Muscle layer of duodenum (tissue), 2 donors: ENCODE results near the gene MACROH2A2.

Source experiments
- H3K27ac ChIP-seq: one replicate; pipeline ENCODE4 v1.7.0; 2013; ENCODE audit warnings: mild to moderate bottlenecking, low read length
- H3K27me3 ChIP-seq: one replicate; pipeline ENCODE4 v1.7.0; 2013; ENCODE audit warnings: low read depth, mild to moderate bottlenecking, control low read depth, low read length
- H3K36me3 ChIP-seq, 2 donors: one replicate each; pipeline ENCODE4 v1.7.0; 2013; ENCODE audit warnings: low read length in 2 of 2, control low read depth in 1 of 2, mild to moderate bottlenecking in 1 of 2; ENCODE audit not compliant: insufficient read depth in 2 of 2, control insufficient read depth in 1 of 2
- H3K4me1 ChIP-seq, 2 donors: one replicate each; pipeline ENCODE4 v1.7.0; 2013; ENCODE audit warnings: low read length in 2 of 2, mild to moderate bottlenecking in 2 of 2, control low read depth in 1 of 2, moderate library complexity in 1 of 2; ENCODE audit not compliant: insufficient read depth in 2 of 2, control insufficient read depth in 1 of 2
- H3K4me3 ChIP-seq, 2 donors: one replicate each; pipeline ENCODE4 v1.7.0; 2013; ENCODE audit warnings: low read length in 2 of 2, low read depth in 1 of 2, mild to moderate bottlenecking in 1 of 2
- H3K9me3 ChIP-seq, 2 donors: one replicate each; pipeline ENCODE4 v1.7.0; 2013; ENCODE audit warnings: low read length in 2 of 2, control low read depth in 1 of 2, mild to moderate bottlenecking in 1 of 2; ENCODE audit not compliant: control insufficient read depth in 1 of 2
- donor health status: healthy.

The MACROH2A2 gene

DNA sequence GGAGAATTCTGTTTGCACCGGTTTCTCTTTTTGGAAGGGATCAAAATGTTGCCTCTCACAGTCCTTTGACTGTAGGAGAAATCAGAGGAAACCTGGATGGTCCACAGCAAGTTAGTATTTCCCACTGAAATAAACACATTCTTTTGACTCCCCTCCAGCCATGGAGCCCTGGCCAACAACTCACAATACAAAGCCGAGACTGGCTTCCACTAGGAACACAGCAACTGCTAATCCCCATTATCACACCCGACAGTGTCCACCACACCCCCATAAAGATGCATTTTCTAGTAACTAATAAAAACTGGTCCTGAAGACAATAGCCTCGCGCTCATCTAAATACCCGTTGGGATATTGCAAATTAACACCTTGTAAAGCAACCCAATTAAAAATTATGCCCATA lies 798 bp upstream of the MACROH2A2 start:
- Histone ChIP-seq H3K27ac (no peak overlapping the region), H3K9me3 (no peaks in the 10 kb centered on the region), H3K4me1 (peaks cover 0 to 12% of the 10 kb centered on the region in 2 donors), H3K27me3 (no peaks in the 10 kb centered on the region), H3K4me3 (peak overlapping the region; percentile 67 to 97), H3K36me3 (no peaks in the 10 kb centered on the region)

DNA sequence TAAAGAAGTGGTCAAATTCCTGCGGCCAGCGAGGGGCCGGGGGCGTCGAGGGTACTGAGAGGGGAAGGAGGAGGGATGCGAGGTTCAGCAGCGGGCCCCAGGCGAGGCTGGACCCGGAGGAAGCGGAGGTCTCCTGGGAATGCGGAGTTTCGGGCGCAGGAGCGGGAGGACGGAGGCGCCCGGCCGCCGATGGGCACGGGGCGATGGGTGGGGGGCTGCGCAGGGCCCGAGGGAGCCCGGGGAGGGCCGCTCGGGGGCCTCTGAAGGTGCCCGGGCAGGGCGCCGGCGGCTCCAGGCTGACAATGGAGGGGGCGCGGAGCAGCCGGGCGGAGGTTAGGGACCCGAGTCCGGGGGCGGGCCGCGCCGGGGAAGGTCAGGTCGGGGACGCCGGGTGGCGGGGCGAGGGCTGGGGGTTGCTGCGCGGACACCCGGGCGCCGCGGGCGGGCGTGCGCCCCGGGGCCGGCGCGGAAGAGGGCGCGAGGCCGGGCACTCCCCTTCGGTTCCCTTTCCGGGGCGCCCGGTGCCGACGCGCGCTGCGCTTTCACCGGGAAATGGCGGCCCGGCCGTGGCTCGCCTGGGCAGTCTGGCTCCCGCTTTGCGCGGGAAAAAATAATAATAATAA lies 683 bp downstream of the MACROH2A2 start:
- Histone ChIP-seq H3K27me3 (no peaks in the 10 kb centered on the region), H3K9me3 (no peaks in the 10 kb centered on the region), H3K4me3 (peak overlapping the region; percentile 67 to 97), H3K27ac (no peak overlapping the region), H3K4me1 (peaks cover 0 to 12% of the 10 kb centered on the region in 2 donors), H3K36me3 (no peaks in the 10 kb centered on the region)

DNA sequence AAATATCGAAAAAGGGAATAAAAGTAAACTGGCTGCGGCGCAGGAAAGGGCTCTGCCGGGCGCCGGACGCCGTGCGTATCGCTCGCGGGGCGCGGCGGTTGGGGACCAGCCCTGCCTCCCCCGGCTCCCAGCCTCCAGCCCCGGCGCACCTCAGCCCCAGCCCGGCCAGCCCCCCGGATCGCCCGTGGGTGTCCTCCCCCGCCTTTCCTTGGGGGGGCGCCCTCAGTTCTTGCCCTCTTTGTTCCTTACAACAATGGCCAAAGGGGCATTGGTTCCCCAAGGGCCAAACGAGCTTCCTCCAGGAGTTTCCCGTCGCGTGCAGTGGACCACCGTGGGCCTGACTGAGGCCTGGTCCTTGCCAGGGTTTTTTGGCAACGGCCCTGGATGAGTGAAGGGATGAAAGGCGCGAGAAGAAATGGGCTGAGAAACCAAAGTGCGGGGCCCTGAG lies 1.2 kb downstream of the MACROH2A2 start:
- H3K27me3 ChIP-seq = no peaks in the 10 kb centered on the region
- H3K27ac ChIP-seq = no peak overlapping the region
- H3K4me1 ChIP-seq = peaks cover 0 to 12% of the 10 kb centered on the region in 2 donors
- no peaks in the 10 kb centered on the region for H3K9me3 ChIP-seq
- H3K4me3 ChIP-seq = peak overlapping the region; percentile 38 to 97
- H3K36me3 ChIP-seq = no peaks in the 10 kb centered on the region

DNA sequence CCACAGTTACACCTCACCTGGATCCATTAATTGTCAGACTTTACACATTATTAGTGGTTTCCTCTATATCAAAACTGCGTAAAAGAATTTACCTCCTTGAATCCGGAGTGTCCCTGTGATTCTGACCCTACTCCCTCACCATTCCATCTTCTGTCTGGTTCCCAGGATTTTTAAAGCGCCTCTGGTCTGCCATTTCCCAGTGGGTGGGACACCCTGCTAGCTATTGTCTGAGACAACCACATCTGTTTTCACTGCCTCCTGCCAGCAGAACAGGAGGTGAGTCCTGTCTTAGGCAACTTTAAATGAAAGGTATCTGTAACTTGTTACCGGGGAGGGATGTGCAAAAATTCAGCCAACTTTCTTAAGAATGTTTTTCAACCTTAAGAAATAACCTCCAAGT lies 2.3 kb downstream of the MACROH2A2 start:
- Histone ChIP-seq H3K4me3 (no peak overlapping the region), H3K36me3 (no peaks in the 10 kb centered on the region), H3K27ac (no peak overlapping the region), H3K9me3 (no peaks in the 10 kb centered on the region), H3K4me1 (peaks cover 0 to 12% of the 10 kb centered on the region in 2 donors), H3K27me3 (no peaks in the 10 kb centered on the region)

DNA sequence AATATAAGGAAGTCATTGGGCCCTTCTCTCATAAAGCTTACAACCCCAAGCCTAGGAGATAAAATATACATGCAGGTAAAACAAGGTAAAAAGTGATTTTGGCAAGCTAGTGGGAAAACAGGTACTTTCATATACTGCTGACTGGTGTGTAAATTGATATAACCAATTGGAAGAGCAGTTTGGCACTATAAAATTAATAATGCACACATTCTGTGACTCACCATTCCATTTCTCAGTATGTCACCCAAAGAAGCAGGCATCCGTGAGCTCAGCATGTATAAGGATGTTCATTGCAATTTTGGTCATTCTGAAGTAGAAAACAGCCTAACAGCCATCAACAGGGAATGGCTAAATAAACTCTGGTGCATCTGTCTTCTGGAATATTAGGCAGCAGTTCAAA lies 2.9 kb downstream of the MACROH2A2 start:
- Histone ChIP-seq H3K27me3 (no peaks in the 10 kb centered on the region), H3K4me3 (no peak overlapping the region), H3K4me1 (peaks cover 0 to 12% of the 10 kb centered on the region in 2 donors), H3K36me3 (no peaks in the 10 kb centered on the region), H3K9me3 (no peaks in the 10 kb centered on the region), H3K27ac (no peak overlapping the region)

DNA sequence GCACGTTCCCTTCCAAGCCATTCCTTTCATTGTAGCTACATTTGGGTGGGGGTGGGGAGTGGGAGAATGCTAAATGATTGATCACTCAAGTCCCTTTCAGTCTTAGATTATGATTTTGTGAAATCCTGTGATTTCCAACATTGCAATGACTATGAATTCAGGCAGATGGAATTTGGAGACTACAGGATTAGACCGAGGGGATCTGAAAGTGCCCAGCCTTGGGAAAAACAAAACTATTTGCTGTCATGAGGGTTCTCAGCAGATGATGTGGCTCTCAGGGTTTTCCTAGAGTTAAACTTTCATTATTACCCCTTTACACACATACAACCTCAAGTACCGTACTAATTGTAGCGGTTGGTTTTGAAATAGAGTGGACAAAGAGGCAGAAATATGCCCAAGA lies 4.7 kb downstream of the MACROH2A2 start:
- Histone ChIP-seq H3K4me1 (peaks cover 0 to 11% of the 10 kb centered on the region in 2 donors), H3K36me3 (no peaks in the 10 kb centered on the region), H3K27me3 (no peaks in the 10 kb centered on the region), H3K4me3 (no peak overlapping the region), H3K9me3 (no peaks in the 10 kb centered on the region), H3K27ac (no peak overlapping the region)

DNA sequence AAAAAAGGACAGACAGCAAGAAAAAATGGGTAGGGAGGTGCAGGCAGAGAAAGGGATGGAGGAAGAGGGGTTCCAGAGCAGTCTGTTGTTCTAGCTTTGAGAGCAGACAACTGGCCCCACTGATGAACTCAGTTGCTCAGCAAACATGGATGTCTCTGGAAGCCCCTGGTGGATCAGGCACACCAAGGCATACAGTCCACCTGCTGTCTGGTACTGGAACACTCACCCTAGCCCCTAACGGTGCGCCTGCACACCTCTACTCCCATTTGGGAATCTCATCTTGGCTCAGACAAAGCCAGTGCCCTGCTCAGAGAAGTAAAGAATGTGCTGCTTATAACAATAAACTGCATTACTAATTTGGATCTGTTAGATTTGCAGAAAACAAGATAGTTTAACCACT lies 7.7 kb downstream of the MACROH2A2 start:
- Histone ChIP-seq H3K9me3 (no peaks in the 10 kb centered on the region), H3K4me3 (no peak overlapping the region), H3K4me1 (no peaks in the 10 kb centered on the region), H3K27me3 (no peaks in the 10 kb centered on the region), H3K36me3 (no peaks in the 10 kb centered on the region), H3K27ac (no peak overlapping the region)

DNA sequence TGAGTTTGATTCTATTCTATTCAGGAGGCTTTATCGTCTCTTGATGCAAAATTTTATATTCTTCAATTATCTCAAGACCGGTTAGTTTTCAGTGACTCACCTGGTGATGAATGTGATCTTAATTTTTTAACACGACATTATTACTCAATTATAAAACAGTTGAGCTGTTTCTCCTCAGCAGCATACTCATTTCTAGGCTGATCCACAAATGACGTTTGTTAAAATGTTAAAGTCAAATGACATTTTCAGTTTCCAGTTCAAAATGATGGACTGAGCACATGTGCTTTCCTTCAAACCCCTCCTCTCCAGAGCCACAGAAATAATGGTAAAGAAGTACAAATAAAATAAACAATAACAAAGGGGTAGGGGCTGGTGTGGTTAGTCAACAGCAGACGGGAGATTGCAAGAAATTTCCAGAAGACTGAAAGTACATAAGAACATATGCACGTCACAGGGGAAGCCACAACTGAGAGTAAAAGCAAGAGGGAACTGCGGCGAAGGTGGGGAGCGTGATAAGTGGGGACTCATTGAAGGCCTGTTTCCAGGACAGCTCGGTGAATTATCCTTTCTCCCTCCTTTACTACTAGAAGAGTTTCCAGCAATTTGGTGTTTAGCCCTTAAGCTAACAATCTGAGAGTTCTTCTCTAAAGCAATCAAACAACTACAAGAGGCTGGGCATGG lies 10.9 kb downstream of the MACROH2A2 start:
- H3K9me3 ChIP-seq = no peaks in the 10 kb centered on the region
- H3K4me1 ChIP-seq = no peaks in the 10 kb centered on the region
- H3K4me3 ChIP-seq = no peak overlapping the region
- no peaks in the 10 kb centered on the region for H3K36me3 ChIP-seq
- no peaks in the 10 kb centered on the region for H3K27me3 ChIP-seq
- no peak overlapping the region for H3K27ac ChIP-seq

DNA sequence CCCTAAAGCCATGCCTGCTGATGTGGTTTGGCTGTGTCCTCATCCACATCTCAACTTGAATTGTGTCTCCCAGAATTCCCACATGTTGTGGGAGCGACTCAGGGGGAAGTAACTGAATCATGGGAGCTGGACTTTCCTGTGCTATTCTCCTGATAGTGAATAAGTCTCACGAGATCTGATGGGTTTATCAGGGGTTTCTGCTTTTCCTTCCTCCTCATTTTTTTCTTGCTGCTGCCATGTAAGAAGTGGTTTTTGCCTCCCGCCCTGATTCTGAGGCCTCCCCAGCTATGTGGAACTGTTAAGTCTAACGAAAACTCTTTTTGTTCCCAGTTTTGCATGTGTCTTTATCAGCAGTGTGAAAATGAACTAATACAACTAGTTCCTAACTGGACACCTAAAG lies 11.8 kb downstream of the MACROH2A2 start:
- H3K4me1 ChIP-seq = no peaks in the 10 kb centered on the region
- H3K4me3 ChIP-seq = no peak overlapping the region
- H3K27ac ChIP-seq = no peak overlapping the region
- no peaks in the 10 kb centered on the region for H3K9me3 ChIP-seq
- no peaks in the 10 kb centered on the region for H3K27me3 ChIP-seq
- no peaks in the 10 kb centered on the region for H3K36me3 ChIP-seq

DNA sequence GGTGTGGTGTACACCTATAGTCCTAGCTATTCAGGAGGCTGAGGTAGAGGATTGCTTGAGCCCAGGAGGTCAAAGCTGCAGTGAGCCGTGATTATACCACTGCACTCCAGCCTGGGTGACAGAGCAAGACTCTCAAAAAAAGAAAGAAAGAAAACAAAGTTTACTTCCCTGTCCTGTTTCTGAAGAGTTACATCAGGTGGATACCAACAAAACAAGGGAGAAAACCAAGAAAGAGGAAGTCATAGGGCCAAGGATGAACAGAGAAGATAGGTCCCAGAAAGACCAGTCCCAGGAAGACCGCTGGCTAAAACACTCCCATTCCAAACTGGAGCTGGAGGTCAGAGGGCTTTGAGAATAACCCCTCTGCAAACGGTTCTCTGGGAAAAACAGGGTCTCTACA lies 13.5 kb downstream of the MACROH2A2 start:
- H3K9me3 ChIP-seq = no peaks in the 10 kb centered on the region

DNA sequence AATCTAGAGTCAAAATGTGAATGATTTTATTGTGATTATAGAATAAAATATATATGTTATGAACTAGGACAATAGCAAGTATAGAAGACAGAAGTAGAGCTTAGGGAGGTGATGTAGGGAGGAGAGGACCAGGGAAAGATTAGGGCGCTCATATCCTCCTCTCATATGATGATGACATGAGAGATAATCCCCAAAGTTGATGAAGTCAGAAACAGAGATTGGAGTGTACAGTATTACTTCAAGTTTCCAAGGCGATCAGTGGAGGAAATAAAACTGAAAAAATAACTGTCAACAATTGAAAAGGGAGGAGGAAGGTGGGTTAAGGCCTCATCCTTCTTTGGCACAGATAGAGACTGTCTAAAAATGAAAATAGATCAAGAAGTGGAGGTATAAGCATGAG lies 14.9 kb downstream of the MACROH2A2 start:
- no peak overlapping the region for H3K27ac ChIP-seq
- no peaks in the 10 kb centered on the region for H3K27me3 ChIP-seq
- no peaks in the 10 kb centered on the region for H3K36me3 ChIP-seq
- H3K9me3 ChIP-seq = no peaks in the 10 kb centered on the region
- H3K4me1 ChIP-seq = no peaks in the 10 kb centered on the region
- no peak overlapping the region for H3K4me3 ChIP-seq

More for the DNA sequence above, 13.5 kb downstream of the MACROH2A2 start:
- Histone ChIP-seq H3K36me3 (no peaks in the 10 kb centered on the region), H3K4me1 (no peaks in the 10 kb centered on the region), H3K4me3 (no peak overlapping the region), H3K27me3 (no peaks in the 10 kb centered on the region), H3K27ac (no peak overlapping the region)

DNA sequence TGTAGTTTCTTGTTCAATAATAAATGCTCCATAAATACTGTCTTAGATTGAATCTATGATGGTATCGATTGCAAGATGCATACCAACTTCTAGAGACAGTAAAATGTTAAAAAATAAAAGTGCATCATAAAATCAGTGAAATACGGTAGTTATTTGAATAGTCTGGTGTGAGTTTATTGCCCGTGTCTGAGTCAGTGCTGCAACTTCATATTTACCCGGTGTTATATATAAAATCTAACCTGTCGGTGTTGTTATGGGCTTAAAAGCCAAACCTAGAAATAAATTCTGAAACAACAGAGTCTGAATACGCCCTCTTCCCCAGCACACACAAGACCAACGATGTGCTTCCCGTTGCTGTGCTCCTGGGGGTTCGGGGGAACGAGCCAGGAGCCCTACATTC lies 16.3 kb downstream of the MACROH2A2 start:
- Histone ChIP-seq H3K4me1 (no peaks in the 10 kb centered on the region), H3K27me3 (no peaks in the 10 kb centered on the region), H3K9me3 (no peaks in the 10 kb centered on the region), H3K36me3 (no peaks in the 10 kb centered on the region), H3K4me3 (no peak overlapping the region), H3K27ac (no peak overlapping the region)
